ENCODE data around the gene VAMP3.

DNA sequence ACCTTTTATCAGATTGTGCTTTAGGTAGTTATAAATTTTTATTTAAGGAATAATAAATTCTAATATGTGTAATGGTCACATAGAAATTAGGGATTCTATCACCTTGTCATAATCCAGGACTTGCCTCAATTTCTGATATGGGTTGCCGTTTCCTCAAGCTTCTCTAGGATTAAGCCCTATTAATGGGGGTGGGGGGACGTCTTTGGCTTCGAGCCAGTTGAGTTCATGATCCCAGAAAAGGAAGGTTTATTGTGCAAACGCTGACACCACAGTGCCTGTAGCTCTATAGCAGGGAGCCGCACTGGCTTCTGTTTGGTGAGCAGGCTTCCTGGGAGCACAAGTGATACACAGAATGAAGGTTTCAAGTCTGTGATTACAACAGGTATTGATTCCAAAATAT lies 22.0 kb upstream of the VAMP3 start:
- TF ChIP-seq CTCF (IDR thresholded peaks at IDR 0.05; ENCODE audit: low read depth, low read length) (no peak), POLR2A (IDR thresholded peaks at IDR 0.05; ENCODE audit: extremely low read depth, insufficient read length) (no peak), MAX (IDR thresholded peaks at IDR 0.05; ENCODE audit: low read depth, low read length) (no peak)
